Endothelial cell of umbilical vein (primary cell): ENCODE data around the gene BBS2. TPM values are rescaled to one million over a fixed set of nuclear protein-coding genes. Genes with fewer than 3 reads are reported as not detected.

Experiments used
- BruUV-seq: library from RNA; stranded (reverse); fragments of 400-500 nt; replicated peaks from 2 replicates; lab custom pipeline; 2021; lab: Mats Ljungman, UMichigan
- CTCF ChIA-PET: fragments of 300-600, 350-600 bp; sonication (Branson Sonifier 250); formaldehyde crosslinking; loops from one replicate; lab custom pipeline; 2021; ENCODE audit warnings: antibody characterized with exemption, inconsistent platforms; lab: Charles Lee
- POLR2A ChIA-PET: fragments of 300-600, 350-600 bp; sonication (Branson Sonifier 250); formaldehyde crosslinking; loops from one replicate; lab custom pipeline; 2021; ENCODE audit warnings: antibody characterized with exemption, inconsistent platforms; lab: Charles Lee
- DNase-seq: peaks from one replicate; pipeline ENCODE4 v3.0.0-alpha.2; 2011; ENCODE audit warnings: low read depth, low spot score
- FAIRE-seq: peaks from 2 replicates; lab custom pipeline; 2011; peaks lifted over from hg19 to GRCh38; lab: Jason Lieb, UNC
- H2AFZ ChIP-seq: 2 replicates; pipeline ENCODE4 v1.6.0; 2012; ENCODE audit warnings: low read depth, low read length, control low read depth, inconsistent platforms
- H3K27ac ChIP-seq: 2 replicates; pipeline ENCODE4 v1.5.1; 2011; ENCODE audit warnings: low read depth, mild to moderate bottlenecking, control low read depth, low read length, moderate library complexity; ENCODE audit not compliant: insufficient read depth
- H3K27me3 ChIP-seq, 2 experiments: 2 replicates each; pipeline versions ENCODE4 v1.6.0 to v1.6.1; 2011; ENCODE audit warnings: low read length in 2 of 2, mixed read lengths in 1 of 2; ENCODE audit not compliant: control insufficient read depth in 2 of 2, insufficient read depth in 2 of 2
- H3K36me3 ChIP-seq, 2 experiments: 2 replicates in 1 of 2; 3 replicates in 1 of 2; pipeline ENCODE4 v1.5.1; 2011; ENCODE audit warnings: low read length in 2 of 2, mild to moderate bottlenecking in 1 of 2, moderate library complexity in 1 of 2; ENCODE audit not compliant: control insufficient read depth in 2 of 2, insufficient read depth in 2 of 2; ENCODE audit errors: extremely low read depth in 1 of 2
- H3K4me1 ChIP-seq: 3 replicates; pipeline ENCODE4 v1.5.1; 2011; ENCODE audit warnings: mild to moderate bottlenecking, low read length; ENCODE audit not compliant: control insufficient read depth, insufficient read depth; ENCODE audit errors: extremely low read depth
- H3K4me2 ChIP-seq: 2 replicates; pipeline ENCODE4 v1.6.1; 2011; ENCODE audit warnings: low read length, control low read depth, mixed read lengths; ENCODE audit not compliant: insufficient read depth
- H3K4me3 ChIP-seq, 3 experiments: fragments of 200-600 bp in 1 of 3; sonication (generic), shearing (Covaris generic) in 1 of 3; replicated peaks in 1 of 3; 2 replicates each; pipeline ENCODE4 v1.5.1; 2011 to 2016; ENCODE audit warnings: control low read depth in 3 of 3, low read length in 3 of 3, mild to moderate bottlenecking in 2 of 3, inconsistent platforms in 1 of 3, low read depth in 1 of 3, moderate library complexity in 1 of 3; ENCODE audit not compliant: insufficient read depth in 1 of 3
- H3K79me2 ChIP-seq: 2 replicates; pipeline ENCODE4 v1.6.0; 2012; ENCODE audit warnings: low read length, inconsistent platforms; ENCODE audit not compliant: control insufficient read depth, insufficient read depth
- H3K9ac ChIP-seq: replicated peaks from 2 replicates; pipeline ENCODE3; 2011; ENCODE audit warnings: low read length, control low read depth; ENCODE audit not compliant: insufficient read depth; ENCODE audit errors: extremely low read depth
- H3K9me1 ChIP-seq: replicated peaks from 3 replicates; pipeline ENCODE4 v1.6.0; 2011; ENCODE audit warnings: mild to moderate bottlenecking, low read length; ENCODE audit not compliant: control insufficient read depth, insufficient read depth; ENCODE audit errors: extremely low read depth
- H3K9me3 ChIP-seq: replicated peaks from 2 replicates; pipeline ENCODE4 v1.5.1; 2012; ENCODE audit warnings: low read length, inconsistent platforms; ENCODE audit not compliant: control insufficient read depth, insufficient read depth
- H4K20me1 ChIP-seq: replicated peaks from 2 replicates; pipeline ENCODE3; 2011; ENCODE audit warnings: mild to moderate bottlenecking, low read length; ENCODE audit not compliant: control insufficient read depth, insufficient read depth; ENCODE audit errors: extremely low read depth
- GATA2 ChIP-seq: IDR thresholded peaks from 2 replicates; pipeline ENCODE4 v1.7.0; 2011; ENCODE audit warnings: low read depth, mild to moderate bottlenecking, moderate library complexity, mixed read lengths, low read length; ENCODE audit not compliant: insufficient read length, insufficient read depth
- MYC ChIP-seq: IDR thresholded peaks from one replicate; pipeline ENCODE4 v1.6.1; 2011; ENCODE audit warnings: mild to moderate bottlenecking, low read depth, low read length
- POLR2A ChIP-seq: IDR thresholded peaks from 2 replicates; pipeline ENCODE4 v1.6.1; 2012; ENCODE audit warnings: low read depth, mild to moderate bottlenecking, control low read depth, low read length
- POLR2AphosphoS5 ChIP-seq: IDR thresholded peaks from 2 replicates; pipeline ENCODE4 v1.6.1; 2012; ENCODE audit warnings: low read depth, mild to moderate bottlenecking, control low read depth, low read length, moderate library complexity; ENCODE audit not compliant: insufficient read depth
- dilution Hi-C: fragments of 300-500 bp; cut with MboI; formaldehyde crosslinking; loops from one replicate; pipeline ENCODE4 v1.15.0; 2019; ENCODE audit warnings: low sequenced_read_pairs; ENCODE audit not compliant: extremely low pct_ligation_motif_present
- intact Hi-C: fragments of 100-400 bp; cut with micrococcal nuclease; formaldehyde crosslinking; loops from one replicate; pipeline ENCODE4 v1.10.0; 2022
- polyA plus RNA-seq, 4 experiments: library from polyadenylated mRNA; depleted of rRNA in 3 of 4; stranded (reverse) in 3 of 4; unstranded in 1 of 4; fragments of >200 nt; gene quantifications; 2 replicates each; pipeline versions ENCODE4 v1.2.1 to v1.2.3, GENCODE V29; 2011 to 2012; ENCODE audit warnings: missing spikeins in 1 of 4
- total RNA-seq: library from RNA; stranded (reverse); gene quantifications from 2 replicates; pipeline ENCODE4 v1.2.3, GENCODE V29; 2021

BBS2 gene
- total and polyA plus RNA-seq, 2 donors (not counting 3 experiments of a cell fraction or from before 2014, with no cell fraction given), result 37.6 to 44.8 TPM

GRCh38 chr16:56450986-56451752 lies 68.7 kb downstream of the BBS2 start, which contains the start of the genes NUDT21 and OGFOD1:
Gene NUDT21, minus strand, starts transcription at chr16:56451332. Its CDS starts 130 bp downstream, at chr16:56451202.
Gene OGFOD1, plus strand, starts transcription at chr16:56451554. Its CDS starts 59 bp downstream, at chr16:56451613.
- DNase-seq, result peak; percentile 98
- Histone ChIP-seq H3K9me1 (no peaks in the 10 kb centered on the region), H3K4me1 (peaks cover 30% of the 10 kb centered on the region), H3K9me3 (no peaks in the 10 kb centered on the region), H3K4me3 (peak within 1 kb of the TSS; percentile 80 to 99 (median 84)), H3K79me2 (peaks cover 65% of the 10 kb centered on the region), H4K20me1 (no peaks in the 10 kb centered on the region), H3K27ac (peak within 1 kb of the TSS; percentile 50), H2AFZ (peak within 1 kb of the TSS; percentile 85), H3K4me2 (peak within 1 kb of the TSS; percentile 90), H3K9ac (peak within 1 kb of the TSS; percentile 78), H3K27me3 (no peaks in the 10 kb centered on the region), H3K36me3 (peaks cover 0 to 15% of the 10 kb centered on the region in 2 experiments)
- intact Hi-C loops, result loop anchor here (1.0 to 2.0 kb wide), 3 partner anchors 26 to 156 kb away; partner anchors contain the start of gene AMFR
- ChIA-PET CTCF (interaction anchor here (0.9 to 1.2 kb wide), 5 partner anchors 9 to 149 kb away, joined by 3 to 4 read pairs (median 3); no protein-coding TSS in a partner anchor), POLR2A (interaction anchor here (0.5 kb wide), 1 partner anchor 12 kb away, joined by 11 read pairs; no protein-coding TSS in a partner anchor)
- no TSS peak for BruUV-seq
- peak; percentile 90 for FAIRE-seq
- peak; percentile 4 for TF ChIP-seq MYC
- peak; percentile 75 for TF ChIP-seq POLR2A
- no peak for TF ChIP-seq GATA2
- peak; percentile 48 for TF ChIP-seq POLR2AphosphoS5
- dilution Hi-C loops, result no loop called here
